NCI-H526 (cell line): ENCODE results near the gene DNAH6.
A peak's percentile ranks its signal among the peaks of the same experiment; 100 is the strongest.
"Not testable (repeated sequence)": the region's sequence is repeated elsewhere in the genome, so short reads cannot be mapped to it uniquely, and the experiment has no call there.

ENCODE experiments used
- DNase-seq, 2 experiments: peaks; one replicate each; lab custom pipeline; 2025; lab: John Stamatoyannopoulos, UW

The DNAH6 gene, protein sequence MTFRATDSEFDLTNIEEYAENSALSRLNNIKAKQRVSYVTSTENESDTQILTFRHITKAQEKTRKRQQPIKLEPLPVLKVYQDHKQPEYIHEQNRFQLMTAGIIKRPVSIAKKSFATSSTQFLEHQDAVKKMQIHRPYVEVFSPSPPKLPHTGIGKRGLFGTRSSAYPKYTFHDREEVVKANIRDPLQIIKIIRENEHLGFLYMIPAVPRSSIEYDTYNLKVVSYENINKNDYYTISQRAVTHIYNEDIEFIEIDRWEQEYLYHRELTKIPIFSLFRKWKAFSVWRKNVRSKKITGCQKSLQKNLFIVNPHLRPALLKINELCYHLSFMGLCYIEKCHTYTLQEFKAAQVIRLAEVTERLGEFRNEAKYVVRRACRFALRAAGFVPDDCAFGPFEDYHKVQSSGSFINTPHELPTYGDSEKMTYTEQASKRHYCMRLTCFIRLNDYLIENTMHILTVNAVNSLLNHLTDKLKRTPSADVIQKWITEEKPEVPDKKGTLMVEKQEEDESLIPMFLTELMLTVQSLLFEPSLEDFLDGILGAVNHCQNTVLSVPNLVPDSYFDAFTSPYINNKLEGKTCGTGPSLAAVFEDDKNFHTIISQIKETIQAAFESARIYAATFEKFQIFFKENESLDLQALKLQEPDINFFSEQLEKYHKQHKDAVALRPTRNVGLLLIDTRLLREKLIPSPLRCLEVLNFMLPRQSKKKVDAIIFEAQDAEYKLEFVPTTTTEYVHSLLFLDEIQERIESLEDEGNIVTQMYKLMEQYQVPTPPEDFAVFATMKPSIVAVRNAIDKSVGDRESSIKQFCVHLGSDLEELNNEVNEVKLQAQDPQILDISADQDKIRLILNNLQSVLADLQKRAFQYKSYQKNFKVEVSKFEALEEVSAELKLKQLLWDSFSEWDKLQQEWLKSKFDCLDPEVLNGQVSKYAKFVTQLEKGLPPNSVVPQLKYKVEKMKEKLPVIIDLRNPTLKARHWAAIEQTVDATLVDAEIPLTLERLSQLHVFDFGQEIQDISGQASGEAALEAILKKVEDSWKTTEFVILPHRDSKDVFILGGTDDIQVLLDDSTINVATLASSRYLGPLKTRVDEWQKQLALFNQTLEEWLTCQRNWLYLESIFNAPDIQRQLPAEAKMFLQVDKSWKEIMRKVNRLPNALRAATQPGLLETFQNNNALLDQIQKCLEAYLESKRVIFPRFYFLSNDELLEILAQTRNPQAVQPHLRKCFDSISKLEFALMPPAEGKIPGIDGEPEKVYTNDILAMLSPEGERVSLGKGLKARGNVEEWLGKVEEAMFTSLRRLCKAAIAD (N-terminal part only)

DNA sequence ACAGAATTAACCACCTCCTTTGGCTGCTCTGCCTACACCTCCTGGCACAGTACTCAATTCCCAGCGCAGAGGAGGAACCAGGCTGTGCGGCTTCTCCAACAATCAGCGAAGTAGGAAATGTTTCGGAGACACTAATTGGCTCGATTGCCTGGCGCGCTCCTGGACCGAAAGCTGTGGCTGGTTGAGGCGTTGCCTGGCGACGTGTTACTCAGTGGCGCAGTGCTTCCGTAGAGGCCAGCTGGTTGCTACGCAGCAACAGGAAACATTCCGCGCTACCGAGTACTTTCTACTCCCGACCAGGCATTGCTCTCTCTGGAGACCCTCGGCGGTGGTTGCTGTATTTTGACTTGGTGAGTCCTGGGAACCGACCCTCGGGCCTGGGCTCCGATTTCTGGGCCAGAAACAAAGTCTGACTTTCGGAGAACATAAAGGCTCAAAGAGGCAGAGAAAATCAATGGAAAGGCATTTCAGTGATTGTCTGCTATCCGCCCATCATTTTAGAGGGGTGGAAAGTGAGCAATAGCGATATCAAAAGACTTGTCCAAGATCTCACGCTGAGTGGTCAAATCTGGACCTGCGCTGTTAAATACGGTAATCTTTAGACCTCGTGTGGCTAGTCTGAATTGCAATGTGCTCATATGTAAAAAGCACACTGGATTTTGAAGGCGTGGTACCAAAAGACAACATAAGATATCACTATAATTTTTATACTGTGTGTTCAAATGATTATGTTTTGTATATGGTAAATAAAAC, at the start of gene DNAH6:
DNAH6 (plus strand) TSS at position 265 of the 753 bp plus-strand sequence. CDS start 1,329 bp downstream, outside the sequence.
- peak; percentile 73 to 83 for DNase-seq

- DNase-seq: no peak
Observed at GRCh38 chr2:84467389-84467788, 48.9 kb upstream of the DNAH6 start.

DNA sequence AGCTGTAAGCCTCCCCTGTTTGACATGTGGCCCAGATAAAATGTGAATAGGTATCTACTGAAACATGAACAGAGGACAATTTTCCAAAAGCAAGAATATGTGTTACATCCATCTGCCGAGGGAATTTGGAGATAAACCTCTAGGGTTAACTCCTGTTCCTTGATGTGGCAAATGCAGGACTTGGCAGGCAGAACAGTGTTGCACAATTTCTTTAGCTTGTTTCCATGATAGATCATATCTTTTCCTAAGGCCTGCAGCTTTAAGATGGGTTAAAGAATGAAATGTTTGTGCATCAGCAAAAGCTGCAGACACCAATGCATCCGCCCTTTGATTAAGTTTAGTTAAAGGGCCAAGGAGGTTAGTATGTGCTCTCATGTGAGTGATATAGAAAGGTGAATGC, 43.9 kb upstream of the DNAH6 start:
- DNase-seq: not testable (repeated sequence)

- DNase-seq: no peak
Observed at GRCh38 chr2:84472856-84473565, 43.3 kb upstream of the DNAH6 start.

DNA sequence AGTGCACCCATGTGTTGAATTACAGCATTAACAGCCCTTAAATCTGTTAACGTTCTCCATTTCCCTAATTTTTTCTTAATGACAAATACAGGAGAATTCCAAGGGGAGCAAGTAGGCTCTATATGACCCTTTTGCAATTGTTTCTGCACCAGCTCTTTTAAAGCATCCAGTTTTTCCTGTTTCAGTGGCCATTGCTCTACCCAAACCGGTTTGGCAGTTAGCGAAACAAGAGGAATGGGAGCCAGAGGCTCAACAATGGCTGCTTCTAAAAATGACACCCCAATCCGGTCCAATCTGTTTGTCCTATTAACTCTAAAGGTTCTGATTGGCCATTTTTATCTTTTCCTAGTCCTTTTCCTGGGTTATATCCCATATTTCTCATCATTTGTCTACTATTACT, 42.1 kb upstream of the DNAH6 start:
- DNase-seq: no peak

GRCh38 chr2:84477886-84478285, 38.4 kb upstream of the DNAH6 start:
- DNase-seq: no peak

DNA sequence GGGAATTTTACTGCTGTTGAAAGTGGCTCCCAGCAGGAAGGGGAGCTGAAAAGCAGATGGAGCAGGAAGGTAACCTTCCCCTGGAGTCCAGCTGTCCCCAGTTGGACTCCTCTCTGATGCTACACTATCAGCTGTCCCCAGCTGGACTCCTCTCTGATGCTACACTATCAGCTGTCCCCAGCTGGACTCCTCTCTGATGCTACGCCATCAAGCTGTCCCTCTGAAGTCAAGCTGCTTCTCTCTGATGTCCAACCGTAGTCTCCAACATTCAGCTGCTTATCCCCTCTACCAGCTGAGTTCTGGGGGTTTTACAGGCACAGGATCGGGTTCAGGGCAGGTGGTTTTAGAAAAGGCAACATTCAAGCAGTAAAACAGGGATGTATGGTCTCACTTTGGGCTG, 37.4 kb upstream of the DNAH6 start:
- no peak for DNase-seq

GRCh38 chr2:84481702-84482101, 34.6 kb upstream of the DNAH6 start:
- no peak for DNase-seq

DNA sequence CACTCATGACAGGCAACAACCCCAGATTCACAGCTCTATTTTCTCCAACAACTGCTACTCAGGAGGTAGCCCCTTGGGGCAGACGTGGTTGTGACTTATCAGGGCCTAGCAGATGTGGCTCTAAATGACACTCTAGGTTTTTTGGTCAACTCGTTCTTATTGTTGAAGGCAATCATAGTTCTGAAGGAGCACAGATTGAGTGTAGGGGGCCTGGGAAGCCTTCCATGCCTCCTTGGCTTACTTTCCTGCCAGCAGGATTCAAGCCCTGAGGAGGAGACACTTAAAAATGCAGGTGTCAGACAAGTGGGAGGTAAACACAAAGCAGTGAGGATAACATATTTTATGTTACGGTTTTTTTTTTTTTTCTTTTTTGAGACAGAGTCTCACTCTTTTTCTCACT, 33.7 kb upstream of the DNAH6 start:
- no peak for DNase-seq

GRCh38 chr2:84483320-84483719, 33.0 kb upstream of the DNAH6 start:
- DNase-seq: no peak

DNA sequence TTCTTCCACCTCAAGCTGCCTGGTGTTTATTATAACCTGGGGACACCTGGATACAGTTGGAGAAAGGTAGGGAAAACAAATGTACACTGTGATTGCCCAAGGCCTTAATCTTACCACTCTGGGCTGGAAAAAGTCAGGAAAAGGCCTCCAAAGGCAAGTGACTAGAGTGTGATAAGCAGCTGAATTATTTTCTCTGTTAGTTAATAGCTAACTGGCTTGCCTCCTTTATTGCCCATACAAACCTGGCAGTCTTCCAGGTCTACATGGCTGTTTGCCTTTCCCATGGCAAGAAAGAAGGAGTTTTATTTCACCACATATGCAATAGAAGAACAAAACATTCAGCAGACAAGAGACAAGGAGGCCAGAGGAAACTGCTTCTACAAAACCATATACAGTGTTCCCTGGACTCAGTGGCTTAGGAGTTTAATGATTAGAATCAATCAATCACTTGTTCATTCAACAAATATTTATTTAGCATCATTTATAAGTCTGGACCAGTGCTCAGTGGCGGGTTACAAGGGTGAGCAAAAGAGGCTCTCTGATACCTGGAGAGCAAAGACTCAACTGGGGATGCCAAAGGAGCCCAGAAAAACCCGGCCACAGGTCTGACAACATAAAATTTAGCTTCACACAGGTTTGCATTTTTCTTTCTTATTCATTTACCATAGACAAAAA, 29.7 kb upstream of the DNAH6 start:
- peak in 1 of 2 experiments; percentile 20 for DNase-seq

- DNase-seq: no peak
Observed at GRCh38 chr2:84487298-84487996, 28.9 kb upstream of the DNAH6 start.

- DNase-seq: no peak
Observed at GRCh38 chr2:84491256-84491655, 25.0 kb upstream of the DNAH6 start.

DNA sequence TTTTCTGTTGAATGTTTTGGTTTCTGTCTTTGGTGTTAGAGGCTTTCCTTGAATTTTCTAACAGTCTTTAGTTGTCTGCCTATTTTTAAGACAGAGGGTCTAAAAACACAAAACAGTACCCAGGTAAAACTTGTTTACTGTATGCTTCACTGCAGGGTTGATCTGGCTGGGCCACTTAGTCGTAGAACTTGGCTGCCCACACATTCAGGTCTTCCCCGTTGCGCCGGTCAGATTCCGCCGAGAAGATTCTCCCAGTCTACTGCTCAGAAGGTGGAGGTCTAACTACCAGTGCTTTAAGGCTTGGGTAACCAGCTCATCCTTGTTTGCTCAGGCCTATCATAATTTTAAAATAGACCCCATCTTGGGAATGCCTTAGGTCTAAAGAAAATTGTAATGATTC, 24.6 kb upstream of the DNAH6 start:
- DNase-seq: no peak

DNA sequence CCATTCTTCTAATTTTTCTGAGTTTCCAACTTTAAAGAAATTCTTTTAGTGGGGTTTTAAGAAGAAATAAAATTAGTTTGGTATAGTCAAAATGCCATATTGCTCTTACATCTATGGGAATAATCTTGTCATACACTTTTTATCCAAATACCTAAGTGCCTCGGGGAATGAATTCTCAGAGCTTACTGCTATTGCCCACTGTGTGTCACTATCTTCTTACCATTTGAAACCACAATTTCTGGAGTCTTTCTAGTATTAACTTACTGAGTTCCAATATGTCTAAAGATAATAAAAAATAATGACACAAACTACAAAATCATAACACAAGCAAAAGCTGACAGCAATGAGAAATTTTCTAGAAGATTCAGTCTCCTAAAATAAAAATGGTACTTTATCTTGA, 23.7 kb upstream of the DNAH6 start:
- DNase-seq: no peak

DNA sequence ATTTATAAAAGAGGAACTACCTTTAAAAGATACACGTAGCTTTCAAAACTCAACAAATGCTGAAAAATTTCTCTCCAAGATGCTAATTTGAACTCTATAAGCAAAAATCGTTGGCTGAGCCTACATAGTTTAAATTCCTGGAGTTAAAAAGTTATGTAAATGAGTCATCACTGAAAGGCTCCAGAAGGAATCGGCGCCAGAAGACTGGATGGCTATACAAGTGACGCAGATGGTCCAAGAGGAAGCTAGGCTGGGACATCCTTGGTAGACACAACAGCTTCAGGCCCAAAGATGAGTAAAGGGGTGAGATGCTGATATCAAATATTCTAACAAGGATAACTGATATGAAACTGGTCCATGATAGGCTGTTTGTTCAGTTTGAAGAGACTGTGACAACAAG, 22.8 kb upstream of the DNAH6 start:
- no peak for DNase-seq

- DNase-seq: no peak
Observed at GRCh38 chr2:84494070-84494469, 22.2 kb upstream of the DNAH6 start.

DNA sequence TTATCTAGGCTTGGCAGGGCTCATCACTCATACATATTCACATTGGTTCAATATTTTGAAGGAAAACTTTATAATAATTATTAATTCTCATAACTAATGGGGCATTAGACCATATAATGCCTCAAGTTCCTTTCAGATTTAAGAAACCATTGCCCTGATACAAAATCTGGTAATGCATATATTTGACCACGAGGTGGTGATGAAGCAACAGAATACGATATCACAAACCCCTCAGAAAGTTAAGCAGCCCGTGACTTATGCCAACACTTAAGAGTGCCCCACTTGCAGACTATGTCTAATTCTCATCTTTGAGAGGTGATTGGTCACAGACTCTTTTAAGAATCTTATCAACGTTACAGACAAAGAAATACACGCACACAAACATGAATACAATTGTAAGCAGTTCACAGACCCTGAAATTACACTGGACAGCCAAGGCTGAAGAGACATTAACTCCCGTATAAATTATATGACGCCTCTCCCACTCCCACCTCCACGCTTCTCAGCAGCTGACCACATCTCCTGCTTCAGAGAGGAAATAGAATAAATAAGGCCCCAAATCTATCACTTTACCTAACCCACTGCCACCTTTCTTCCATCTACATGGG, 20.7 kb upstream of the DNAH6 start:
- DNase-seq: peak; percentile 27 to 64

DNA sequence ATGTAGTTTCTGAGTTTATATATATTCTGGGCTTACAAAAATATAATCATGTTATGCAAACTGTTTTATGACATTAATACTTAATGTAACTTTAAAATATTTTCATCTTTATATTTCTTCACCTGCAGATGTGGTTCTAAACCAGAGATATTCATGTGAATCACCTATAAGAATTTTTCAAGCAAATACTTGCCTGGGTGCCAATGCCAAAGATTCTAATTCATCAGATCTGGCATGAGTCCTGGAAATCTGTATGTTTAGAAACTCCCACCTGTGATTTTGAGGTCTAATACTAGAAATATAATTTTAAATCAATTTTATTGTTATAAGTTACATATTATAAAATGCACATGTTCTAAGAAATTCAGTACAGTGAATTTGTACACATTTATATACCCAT, 19.9 kb upstream of the DNAH6 start:
- DNase-seq: no peak
